Liver (tissue), 3 donors: Measurements from ENCODE around the gene SIPA1L3.

Experiments used
- JUND ChIP-seq, 2 donors: IDR thresholded peaks; 2 replicates each; pipeline ENCODE4 v1.6.1; 2016; ENCODE audit warnings: antibody characterized with exemption in 2 of 2
- RAD21 ChIP-seq, 2 donors: IDR thresholded peaks; 2 replicates each; pipeline ENCODE4 v1.6.1; 2016; ENCODE audit warnings: antibody characterized with exemption in 2 of 2, mild to moderate bottlenecking in 2 of 2
- TF ChIP-seq, protein P1 (sequence below): fragments of 150-350 bp; IDR thresholded peaks from 2 replicates; pipeline ENCODE4 v1.5.1; 2017; ENCODE audit warnings: improper control_type of control experiment, low read depth, low read length; ENCODE audit not compliant: missing input control
- donor health status: healthy.
- donor health status: healthy.

DNA sequence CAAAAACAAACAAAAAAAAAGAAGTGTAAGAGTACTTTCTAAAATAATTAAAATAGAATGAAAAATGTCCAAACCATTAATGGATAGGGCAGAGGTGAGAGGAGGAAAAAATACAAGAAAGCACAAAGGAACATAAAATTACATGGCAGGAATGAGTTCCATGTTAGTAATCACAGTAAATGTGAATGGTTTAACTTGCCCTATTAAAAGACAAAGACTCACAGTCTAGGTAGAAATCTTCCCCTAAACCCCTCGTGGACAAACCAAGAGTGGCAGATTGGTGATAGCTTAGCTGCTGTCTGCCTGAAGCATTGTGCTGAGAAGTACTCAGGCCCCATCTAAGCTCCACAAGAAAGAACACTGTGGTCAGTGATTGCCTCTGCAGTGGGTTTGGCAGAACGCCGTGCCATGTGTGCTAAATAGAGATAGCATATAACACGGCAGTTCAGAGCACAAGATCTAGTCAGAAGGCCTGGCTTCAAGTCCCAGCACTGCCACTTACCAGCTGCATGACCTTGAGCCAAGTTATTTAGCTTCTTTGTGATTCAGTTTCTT, 213.5 kb downstream of the SIPA1L3 start:
- TF ChIP-seq RAD21 (IDR thresholded peaks at IDR 0.05) (no peak), JUND (IDR thresholded peaks at IDR 0.05) (no peak)
- TF ChIP-seq, protein P1, sequence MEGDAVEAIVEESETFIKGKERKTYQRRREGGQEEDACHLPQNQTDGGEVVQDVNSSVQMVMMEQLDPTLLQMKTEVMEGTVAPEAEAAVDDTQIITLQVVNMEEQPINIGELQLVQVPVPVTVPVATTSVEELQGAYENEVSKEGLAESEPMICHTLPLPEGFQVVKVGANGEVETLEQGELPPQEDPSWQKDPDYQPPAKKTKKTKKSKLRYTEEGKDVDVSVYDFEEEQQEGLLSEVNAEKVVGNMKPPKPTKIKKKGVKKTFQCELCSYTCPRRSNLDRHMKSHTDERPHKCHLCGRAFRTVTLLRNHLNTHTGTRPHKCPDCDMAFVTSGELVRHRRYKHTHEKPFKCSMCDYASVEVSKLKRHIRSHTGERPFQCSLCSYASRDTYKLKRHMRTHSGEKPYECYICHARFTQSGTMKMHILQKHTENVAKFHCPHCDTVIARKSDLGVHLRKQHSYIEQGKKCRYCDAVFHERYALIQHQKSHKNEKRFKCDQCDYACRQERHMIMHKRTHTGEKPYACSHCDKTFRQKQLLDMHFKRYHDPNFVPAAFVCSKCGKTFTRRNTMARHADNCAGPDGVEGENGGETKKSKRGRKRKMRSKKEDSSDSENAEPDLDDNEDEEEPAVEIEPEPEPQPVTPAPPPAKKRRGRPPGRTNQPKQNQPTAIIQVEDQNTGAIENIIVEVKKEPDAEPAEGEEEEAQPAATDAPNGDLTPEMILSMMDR = no peak
